Measurements from ENCODE around the gene DCAF10.
"Not testable (repeated sequence)": the region's sequence is repeated elsewhere in the genome, so short reads cannot be mapped to it uniquely, and the experiment has no call there.

The DCAF10 gene

GRCh38 chr9:37909326-37909725, 108.7 kb downstream of the DCAF10 start:
- H3K4me3 ChIP-seq (ENCODE audit: low read depth, low read length): no peak overlapping the region
- TF ChIP-seq CTCF (IDR thresholded peaks at IDR 0.05; ENCODE audit: borderline replicate concordance, insufficient read depth, low read depth, low read length): no peak

GRCh38 chr9:37909836-37910235, 109.2 kb downstream of the DCAF10 start:
- H3K4me3 ChIP-seq (ENCODE audit: low read depth, low read length): not testable (repeated sequence)

- no peak for TF ChIP-seq CTCF (IDR thresholded peaks at IDR 0.05; ENCODE audit: borderline replicate concordance, insufficient read depth, low read depth, low read length)
- no peak overlapping the region for H3K4me3 ChIP-seq (ENCODE audit: low read depth, low read length)
These were observed 109.7 kb downstream of the DCAF10 start for GRCh38 chr9:37910271-37910670.

- H3K4me3 ChIP-seq (ENCODE audit: low read depth, low read length): no peak overlapping the region
- TF ChIP-seq CTCF (IDR thresholded peaks at IDR 0.05; ENCODE audit: borderline replicate concordance, insufficient read depth, low read depth, low read length): no peak
These were observed 110.7 kb downstream of the DCAF10 start for GRCh38 chr9:37911271-37911681.

GRCh38 chr9:37913480-37914153, 113.0 kb downstream of the DCAF10 start:
- TF ChIP-seq CTCF (IDR thresholded peaks at IDR 0.05; ENCODE audit: borderline replicate concordance, insufficient read depth, low read depth, low read length): peak; percentile 92
- H3K4me3 ChIP-seq (ENCODE audit: low read depth, low read length): no peak overlapping the region

GRCh38 chr9:37914154-37914551, 113.6 kb downstream of the DCAF10 start:
- TF ChIP-seq CTCF (IDR thresholded peaks at IDR 0.05; ENCODE audit: borderline replicate concordance, insufficient read depth, low read depth, low read length): no peak
- H3K4me3 ChIP-seq (ENCODE audit: low read depth, low read length): no peak overlapping the region

GRCh38 chr9:37914701-37915358, 114.2 kb downstream of the DCAF10 start:
- TF ChIP-seq CTCF (IDR thresholded peaks at IDR 0.05; ENCODE audit: borderline replicate concordance, insufficient read depth, low read depth, low read length): no peak

More at GRCh38 chr9:37914701-37915358, 114.2 kb downstream of the DCAF10 start:
- H3K4me3 ChIP-seq (ENCODE audit: low read depth, low read length): no peak overlapping the region
